HG03439 (cell line): ENCODE data around the gene IL15RA.
"Not testable (repeated sequence)": the region's sequence is repeated elsewhere in the genome, so short reads cannot be mapped to it uniquely, and the experiment has no call there.

ENCODE experiments used
- ATAC-seq: cut with Tn5 transposase; IDR thresholded peaks from one replicate; pipeline ENCODE4 v1.9.1; 2021; ENCODE audit warnings: mild to moderate bottlenecking, moderate library complexity; ENCODE audit not compliant: unreplicated experiment

The IL15RA gene

DNA sequence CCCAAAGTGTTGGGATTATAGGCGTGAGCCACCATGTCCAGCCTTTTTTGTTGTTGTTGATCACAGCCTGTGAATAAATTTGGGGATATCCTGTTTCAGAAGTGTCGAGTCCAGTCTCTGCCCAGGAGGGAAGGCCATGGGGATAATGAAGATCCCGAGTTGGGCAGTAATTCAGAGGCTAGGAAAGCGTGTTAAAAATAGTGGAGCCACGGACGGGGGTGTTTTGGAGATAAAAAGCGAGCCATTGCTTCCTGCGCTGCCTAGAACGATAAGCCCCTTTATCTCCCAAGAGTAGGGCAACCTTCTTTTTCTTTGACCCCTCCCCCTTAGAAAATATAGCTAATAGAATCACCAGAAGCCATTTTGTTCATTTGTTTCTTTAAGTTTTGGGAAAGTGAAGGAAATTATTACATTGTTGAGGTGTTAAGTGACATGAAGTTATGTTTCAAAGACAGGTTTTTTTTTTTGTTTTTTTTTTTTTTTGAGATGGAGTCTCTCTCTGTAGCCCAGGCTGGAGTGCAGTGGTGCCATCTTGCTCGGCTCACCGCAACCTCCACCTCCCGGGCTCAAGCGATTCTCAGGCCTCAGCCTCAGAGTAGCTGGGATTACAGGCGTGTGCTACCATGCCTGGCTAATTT lies 43.3 kb downstream of the IL15RA start:
- ATAC-seq, result no peak

DNA sequence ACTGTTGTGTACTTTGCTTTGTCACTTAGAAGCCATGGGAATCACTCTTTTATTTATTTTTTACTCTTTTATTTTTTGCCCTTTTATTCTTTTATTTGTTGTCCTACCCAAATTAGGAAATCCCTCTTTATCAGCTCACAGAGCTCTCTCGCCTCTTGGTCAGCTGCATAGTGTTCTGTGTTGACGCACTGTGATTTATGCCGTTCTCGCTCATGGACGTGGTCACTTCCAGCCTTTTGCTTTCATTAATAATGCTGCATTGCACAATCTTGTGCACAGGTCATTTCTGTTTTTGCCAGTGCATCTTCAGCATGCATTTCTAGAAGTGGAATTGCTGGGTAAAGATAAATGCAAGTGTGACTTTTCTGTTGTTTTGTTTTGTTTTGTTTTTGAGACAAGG lies 45.0 kb downstream of the IL15RA start:
- no peak for ATAC-seq

DNA sequence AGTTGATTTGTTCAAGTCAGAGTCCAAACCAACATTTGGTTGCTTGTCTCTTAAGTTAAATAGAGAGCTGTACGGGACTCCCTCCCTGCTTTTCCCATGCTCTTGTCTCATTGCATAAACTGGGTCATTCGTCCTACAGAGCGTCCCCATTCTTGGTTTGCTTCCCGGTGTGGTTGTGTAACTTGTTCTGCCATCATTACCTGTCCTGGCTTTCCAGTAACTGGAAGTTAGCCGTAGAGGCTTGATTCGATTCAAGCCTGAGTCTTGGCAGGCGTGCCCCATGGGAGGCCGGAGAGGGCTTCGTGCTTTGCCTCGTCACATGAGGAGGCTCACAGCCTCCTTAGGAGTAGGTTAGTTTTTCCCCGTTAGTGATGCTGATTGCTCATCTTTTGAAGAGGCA lies 47.1 kb downstream of the IL15RA start:
- no peak for ATAC-seq

GRCh38 chr10:5929442-5929841 lies 47.9 kb downstream of the IL15RA start:
- no peak for ATAC-seq

DNA sequence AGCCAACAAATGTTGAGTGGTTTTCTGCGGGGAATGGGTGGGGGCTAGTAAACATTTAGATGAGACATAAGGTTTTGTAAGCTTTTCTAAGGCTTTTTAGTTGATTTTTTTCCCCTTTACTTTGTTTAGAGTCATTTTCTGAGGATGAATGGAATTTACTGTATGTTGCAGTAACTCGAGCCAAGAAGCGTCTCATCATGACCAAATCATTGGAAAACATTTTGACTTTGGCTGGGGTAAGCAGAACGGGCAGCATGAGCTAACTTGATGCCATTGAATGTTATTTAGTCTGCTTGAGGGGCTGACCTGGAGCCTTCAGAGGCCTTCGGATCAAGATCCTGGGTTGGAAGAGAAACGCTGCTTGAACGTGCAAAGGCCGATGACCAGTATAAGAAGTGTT lies 50.0 kb downstream of the IL15RA start:
- no peak for ATAC-seq

GRCh38 chr10:5924889-5925288 lies 52.5 kb downstream of the IL15RA start:
- ATAC-seq, result no peak

- ATAC-seq, result no peak
Measured at GRCh38 chr10:5921746-5922145, 55.6 kb downstream of the IL15RA start.

DNA sequence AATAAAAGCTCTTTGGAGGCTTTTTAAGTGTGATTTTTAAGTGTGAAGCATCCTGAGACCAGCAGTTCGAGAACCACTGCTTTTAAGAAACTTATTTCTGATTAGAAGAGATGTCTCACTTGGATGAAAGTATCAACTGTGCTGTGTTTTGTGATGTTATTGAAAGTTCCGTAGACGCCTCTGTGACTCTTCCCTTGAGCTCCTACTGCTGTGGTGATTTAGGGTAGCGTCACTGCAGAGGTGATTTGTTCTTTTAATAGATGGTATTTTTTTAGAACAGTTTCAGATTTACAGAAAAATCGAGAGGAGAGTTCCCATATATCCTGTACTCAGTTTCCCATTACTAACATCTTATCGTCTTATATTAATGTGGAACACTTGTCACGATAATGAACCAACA lies 57.8 kb downstream of the IL15RA start:
- no peak for ATAC-seq

DNA sequence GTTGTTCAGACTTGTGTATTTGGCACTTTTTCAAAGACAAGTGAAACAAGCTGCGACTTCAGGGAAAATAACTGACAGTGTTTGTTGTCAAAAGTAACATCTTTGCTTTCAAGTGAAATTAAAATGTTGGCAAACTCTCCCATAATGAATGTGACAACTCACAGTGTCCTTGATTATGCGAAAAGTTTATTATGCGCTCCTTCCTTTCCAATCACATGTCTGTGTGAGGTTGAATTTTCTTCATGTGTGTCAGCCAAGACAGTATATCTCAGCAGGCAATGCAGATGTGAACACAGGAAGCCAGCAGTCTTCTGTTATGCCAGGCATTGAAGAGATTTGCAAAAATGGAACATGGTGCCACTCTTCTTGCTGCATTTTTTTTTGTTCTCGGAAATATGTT lies 58.6 kb downstream of the IL15RA start:
- no peak for ATAC-seq

GRCh38 chr10:5917305-5917704 lies 60.0 kb downstream of the IL15RA start:
- ATAC-seq, result no peak

DNA sequence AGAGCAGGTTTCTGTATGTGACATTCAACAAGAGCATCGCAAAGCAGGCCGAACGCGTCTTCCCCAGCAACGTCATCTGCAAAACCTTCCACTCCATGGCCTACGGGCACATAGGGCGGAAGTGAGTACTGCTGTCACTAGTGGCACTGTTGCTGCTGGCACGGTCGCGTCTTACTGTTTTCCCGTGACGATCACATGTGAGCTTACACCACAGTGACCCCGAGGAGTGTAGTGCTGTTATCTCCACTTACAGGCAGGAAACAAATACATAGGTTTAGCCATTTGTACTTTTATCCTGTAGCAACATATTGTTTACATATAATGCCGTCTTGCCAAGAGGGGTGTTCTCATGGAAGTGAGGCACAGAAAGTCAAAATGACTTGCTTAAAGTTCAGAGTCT lies 61.9 kb downstream of the IL15RA start:
- ATAC-seq, result no peak

- ATAC-seq, result no peak
Measured at GRCh38 chr10:5913736-5914135, 63.6 kb downstream of the IL15RA start.

- ATAC-seq, result no peak
Measured at GRCh38 chr10:5911670-5912069, 65.7 kb downstream of the IL15RA start.

GRCh38 chr10:5910323-5911100 lies 66.8 kb downstream of the IL15RA start:
- ATAC-seq, result no peak

GRCh38 chr10:5908676-5909075 lies 68.7 kb downstream of the IL15RA start:
- ATAC-seq, result not testable (repeated sequence)

GRCh38 chr10:5906651-5907050 lies 70.7 kb downstream of the IL15RA start:
- no peak for ATAC-seq

DNA sequence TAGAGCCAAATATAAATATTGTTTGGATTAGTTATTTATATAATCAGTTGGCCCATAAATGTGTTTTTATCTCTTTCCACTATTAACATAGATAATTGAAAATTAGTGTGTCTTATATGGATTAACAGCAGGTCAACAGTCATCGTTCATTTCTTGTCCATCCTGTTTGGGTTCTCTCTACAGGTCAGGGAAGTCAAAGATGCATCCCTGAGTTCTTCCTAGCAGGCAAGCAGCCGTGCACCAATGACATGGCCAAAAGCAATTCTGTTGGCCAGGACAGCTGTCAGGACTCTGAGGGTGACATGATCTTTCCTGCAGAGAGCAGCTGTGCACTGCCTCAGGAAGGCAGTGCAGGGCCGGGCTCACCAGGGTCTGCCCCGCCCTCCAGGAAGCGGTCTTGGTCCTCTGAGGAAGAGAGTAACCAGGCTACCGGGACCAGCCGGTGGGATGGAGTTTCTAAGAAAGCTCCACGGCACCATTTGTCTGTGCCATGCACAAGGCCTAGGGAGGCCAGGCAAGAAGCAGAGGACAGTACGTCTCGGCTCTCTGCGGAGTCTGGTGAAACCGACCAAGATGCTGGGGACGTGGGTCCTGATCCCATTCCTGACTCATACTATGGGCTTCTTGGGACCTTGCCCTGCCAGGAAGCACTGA lies 71.4 kb downstream of the IL15RA start:
- no peak for ATAC-seq

DNA sequence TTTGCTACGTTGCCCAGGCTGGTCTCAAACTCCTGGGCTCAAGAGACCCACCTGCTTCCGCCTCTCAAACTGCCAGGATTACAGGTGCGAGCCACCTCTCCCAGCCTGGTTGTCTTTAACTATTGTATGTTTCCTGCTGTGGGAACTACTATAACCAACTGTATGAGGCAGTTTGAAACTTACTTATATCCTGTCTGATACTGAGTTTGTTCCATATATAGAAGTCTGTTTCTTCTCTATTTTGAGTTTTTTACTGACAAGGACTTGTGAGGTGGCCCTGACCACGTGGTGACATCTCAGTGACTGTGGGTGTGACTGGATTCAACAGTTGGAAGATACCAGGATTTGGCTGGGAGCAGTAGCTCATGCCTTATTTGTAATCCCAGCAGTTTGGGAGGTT lies 73.1 kb downstream of the IL15RA start:
- peak; percentile 92 for ATAC-seq

DNA sequence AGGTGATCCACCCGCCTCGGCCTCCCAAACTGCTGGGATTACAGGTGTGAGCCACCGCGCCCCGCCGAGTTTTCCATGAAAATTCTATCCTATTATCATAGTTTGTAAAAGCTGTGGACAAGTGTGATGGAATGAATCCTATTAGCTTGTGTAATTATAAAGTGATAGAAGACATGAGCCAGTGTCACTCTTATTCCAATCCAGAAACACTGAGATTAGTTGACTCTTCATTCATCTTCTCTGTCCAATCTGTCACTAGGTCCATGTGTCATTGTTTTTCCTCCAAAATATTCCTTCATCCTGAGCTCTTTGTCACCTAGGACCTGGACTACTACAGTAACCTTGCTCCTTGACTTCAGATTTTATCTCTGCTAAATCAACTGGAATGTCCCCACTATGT lies 73.8 kb downstream of the IL15RA start:
- ATAC-seq, result no peak

DNA sequence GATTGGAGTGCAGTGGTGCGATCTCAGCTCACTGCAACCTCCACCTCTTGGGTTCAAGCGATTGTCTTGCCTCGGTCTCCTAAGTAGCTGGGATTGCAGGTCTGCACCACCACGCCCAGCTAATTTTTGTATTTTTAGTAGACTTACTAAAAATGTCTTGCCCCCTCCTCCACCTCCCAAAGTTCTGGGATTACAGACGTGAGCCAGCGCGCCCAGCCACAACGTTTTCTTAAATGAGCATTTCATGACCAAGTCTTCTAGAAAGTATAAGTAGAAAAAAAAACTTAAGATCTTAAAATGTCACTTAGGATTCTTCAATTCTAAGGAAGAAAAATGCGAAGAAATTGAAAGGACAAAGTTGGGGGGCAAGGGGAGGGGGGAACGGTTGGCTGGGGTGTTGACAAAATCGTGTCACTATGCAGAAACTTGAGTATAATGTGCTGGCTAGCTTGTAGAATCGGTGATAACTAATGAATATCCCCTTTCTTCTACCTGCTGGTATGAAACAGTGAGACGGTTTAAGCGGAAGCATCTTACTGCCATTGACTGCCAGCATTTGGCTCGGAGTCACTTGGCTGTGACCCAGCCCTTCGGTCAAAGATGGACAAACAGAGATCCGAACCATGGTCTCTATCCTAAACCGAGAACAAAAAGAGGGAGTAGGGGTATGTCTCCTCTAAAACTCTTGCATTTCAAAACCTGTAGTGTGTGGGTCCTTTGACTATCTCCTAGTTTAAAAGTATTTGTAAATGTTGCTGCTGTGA lies 74.7 kb downstream of the IL15RA start:
- no peak for ATAC-seq
